ENCODE measurements around the gene GINS1.

The GINS1 gene

GRCh38 chr20:25407311-25408169, at the start of gene GINS1:
GINS1 (plus strand) TSS chr20:25407673; CDS start chr20:25407821, 148 bp downstream.
- DNase-seq (ENCODE audit: low read depth in 2 of 2), result peak; percentile 34 to 49

GRCh38 chr20:25360631-25361286, 46.7 kb upstream of the GINS1 start:
- no peak for DNase-seq (ENCODE audit: low read depth in 2 of 2)

GRCh38 chr20:25361287-25361683, 46.2 kb upstream of the GINS1 start:
- DNase-seq (ENCODE audit: low read depth in 2 of 2), result no peak

GRCh38 chr20:25364180-25364788, 43.2 kb upstream of the GINS1 start:
- DNase-seq (ENCODE audit: low read depth in 2 of 2), result no peak

GRCh38 chr20:25364879-25365699, 42.4 kb upstream of the GINS1 start:
- DNase-seq (ENCODE audit: low read depth in 2 of 2), result no peak

GRCh38 chr20:25368526-25368925, 38.9 kb upstream of the GINS1 start:
- no peak for DNase-seq (ENCODE audit: low read depth in 2 of 2)

GRCh38 chr20:25368976-25369375, 38.5 kb upstream of the GINS1 start:
- no peak for DNase-seq (ENCODE audit: low read depth in 2 of 2)

GRCh38 chr20:25369529-25369928, 37.9 kb upstream of the GINS1 start:
- no peak for DNase-seq (ENCODE audit: low read depth in 2 of 2)

GRCh38 chr20:25369971-25370370, 37.5 kb upstream of the GINS1 start:
- DNase-seq (ENCODE audit: low read depth in 2 of 2), result no peak

- DNase-seq (ENCODE audit: low read depth in 2 of 2), result no peak
Observed at GRCh38 chr20:25372584-25373336, 34.7 kb upstream of the GINS1 start.

- no peak for DNase-seq (ENCODE audit: low read depth in 2 of 2)
Observed at GRCh38 chr20:25374842-25375241, 32.6 kb upstream of the GINS1 start.

GRCh38 chr20:25376236-25376635, 31.2 kb upstream of the GINS1 start:
- DNase-seq (ENCODE audit: low read depth in 2 of 2), result no peak

GRCh38 chr20:25376886-25377285, 30.6 kb upstream of the GINS1 start:
- no peak for DNase-seq (ENCODE audit: low read depth in 2 of 2)

GRCh38 chr20:25378189-25378883, 29.1 kb upstream of the GINS1 start:
- no peak for DNase-seq (ENCODE audit: low read depth in 2 of 2)

- no peak for DNase-seq (ENCODE audit: low read depth in 2 of 2)
Observed at GRCh38 chr20:25378884-25379733, 28.4 kb upstream of the GINS1 start.

GRCh38 chr20:25380945-25381614, 26.4 kb upstream of the GINS1 start:
- DNase-seq (ENCODE audit: low read depth in 2 of 2), result no peak

- DNase-seq (ENCODE audit: low read depth in 2 of 2), result no peak
Observed at GRCh38 chr20:25382704-25383370, 24.6 kb upstream of the GINS1 start.

- no peak for DNase-seq (ENCODE audit: low read depth in 2 of 2)
Observed at GRCh38 chr20:25389401-25389857, 18.0 kb upstream of the GINS1 start.
